IMR-90 (cell line): ENCODE data around the gene DEAF1. TPM values are rescaled to one million over a fixed set of nuclear protein-coding genes. Genes with fewer than 3 reads are reported as not detected.
"Not testable (repeated sequence)": the region's sequence is repeated elsewhere in the genome, so short reads cannot be mapped to it uniquely, and the experiment has no call there.

Experiments used
- ATAC-seq: fragments of 200-7000 bp; cut with Tn5 transposase; 2 replicates; pipeline ENCODE4 v1.9.1; 2020; ENCODE audit warnings: low read depth, mild to moderate bottlenecking, moderate library complexity
- BruUV-seq: library from RNA; stranded (reverse); fragments of 400-500 nt; replicated peaks from 2 replicates; lab custom pipeline; 2021; lab: Mats Ljungman, UMichigan
- CTCF ChIA-PET: fragments of 300-600 bp; formaldehyde crosslinking; extraction: SDS; loops from one replicate; lab custom pipeline; 2021; ENCODE audit warnings: antibody characterized with exemption; lab: Yijun Ruan, JAX
- POLR2A ChIA-PET: fragments of 300-600 bp; sonication (Branson Sonifier 250); formaldehyde crosslinking; loops from one replicate; lab custom pipeline; 2022; ENCODE audit warnings: antibody characterized with exemption; ENCODE audit not compliant: unreplicated experiment; lab: Charles Lee
- DNase-seq: peaks from one replicate; pipeline ENCODE4 v3.0.0; 2013
- H2AFZ ChIP-seq: replicated peaks from 2 replicates; pipeline ENCODE3; 2013; ENCODE audit warnings: low read length, mild to moderate bottlenecking; ENCODE audit not compliant: poor library complexity
- H2AK5ac ChIP-seq: 2 replicates; pipeline ENCODE4 v1.6.1; 2013; ENCODE audit warnings: low read depth, low read length, inconsistent platforms
- H2AK9ac ChIP-seq: replicated peaks from 2 replicates; pipeline ENCODE3; 2013; ENCODE audit warnings: mild to moderate bottlenecking, low read depth, low read length, moderate library complexity; ENCODE audit not compliant: poor library complexity
- H2BK120ac ChIP-seq: 2 replicates; pipeline ENCODE4 v1.6.1; 2013; ENCODE audit warnings: low read depth, low read length, inconsistent platforms
- H2BK15ac ChIP-seq: 3 replicates; pipeline ENCODE4 v1.6.1; 2013; ENCODE audit warnings: low read depth, low read length, inconsistent platforms
- H2BK20ac ChIP-seq: 2 replicates; pipeline ENCODE4 v1.6.1; 2013; ENCODE audit warnings: low read depth, mild to moderate bottlenecking, inconsistent platforms, low read length, moderate library complexity
- H2BK5ac ChIP-seq: 2 replicates; pipeline ENCODE4 v1.6.1; 2013; ENCODE audit warnings: mild to moderate bottlenecking, low read depth, low read length, inconsistent platforms; ENCODE audit not compliant: poor library complexity, severe bottlenecking
- H3K14ac ChIP-seq: replicated peaks from 2 replicates; pipeline ENCODE4 v1.6.1; 2013; ENCODE audit warnings: low read depth, low read length, inconsistent platforms
- H3K18ac ChIP-seq: 2 replicates; pipeline ENCODE4 v1.6.1; 2013; ENCODE audit warnings: low read depth, low read length, control low read depth
- H3K23ac ChIP-seq: 2 replicates; pipeline ENCODE4 v1.6.1; 2013; ENCODE audit warnings: low read depth, low read length, inconsistent platforms
- H3K27ac ChIP-seq: 2 replicates; pipeline ENCODE4 v1.5.1; 2013; ENCODE audit warnings: mild to moderate bottlenecking, control low read depth, low read length; ENCODE audit not compliant: insufficient read depth
- H3K27me3 ChIP-seq: 2 replicates; pipeline ENCODE4 v1.6.1; 2013; ENCODE audit warnings: low read length; ENCODE audit not compliant: control insufficient read depth, insufficient read depth
- H3K36me3 ChIP-seq: 2 replicates; pipeline ENCODE4 v1.6.1; 2013; ENCODE audit warnings: low read length, mixed read lengths; ENCODE audit not compliant: control insufficient read depth, insufficient read depth
- H3K4ac ChIP-seq: 2 replicates; pipeline ENCODE4 v1.6.1; 2013; ENCODE audit warnings: low read depth, low read length, inconsistent platforms
- H3K4me1 ChIP-seq: 2 replicates; pipeline ENCODE4 v1.6.1; 2013; ENCODE audit warnings: low read length, mixed read lengths; ENCODE audit not compliant: control insufficient read depth, insufficient read depth
- H3K4me2 ChIP-seq: 2 replicates; pipeline ENCODE4 v1.6.1; 2013; ENCODE audit warnings: low read depth, mild to moderate bottlenecking, control low read depth, low read length, moderate library complexity
- H3K4me3 ChIP-seq: 2 replicates; pipeline ENCODE4 v1.5.1; 2013; ENCODE audit warnings: low read depth, mild to moderate bottlenecking, control low read depth, low read length, moderate library complexity; ENCODE audit not compliant: insufficient read depth
- H3K56ac ChIP-seq: 2 replicates; pipeline ENCODE4 v1.6.1; 2013; ENCODE audit warnings: low read length, inconsistent platforms; ENCODE audit not compliant: insufficient read depth; ENCODE audit errors: extremely low read depth
- H3K79me1 ChIP-seq, 2 experiments: 2 replicates each; pipeline ENCODE4 v1.6.1; 2013; ENCODE audit warnings: low read length in 2 of 2, inconsistent platforms in 1 of 2, low read depth in 1 of 2
- H3K9ac ChIP-seq: 2 replicates; pipeline ENCODE4 v1.6.1; 2013; ENCODE audit warnings: low read depth, low read length, control low read depth
- H3K9me1 ChIP-seq: 2 replicates; pipeline ENCODE4 v1.6.1; 2013; ENCODE audit warnings: low read length, inconsistent platforms; ENCODE audit not compliant: insufficient read depth
- H3K9me3 ChIP-seq: 2 replicates; pipeline ENCODE4 v1.6.1; 2013; ENCODE audit warnings: low read length; ENCODE audit not compliant: control insufficient read depth, insufficient read depth
- H4K20me1 ChIP-seq: 2 replicates; pipeline ENCODE4 v1.6.1; 2013; ENCODE audit warnings: low read length, inconsistent platforms; ENCODE audit not compliant: insufficient read depth
- H4K5ac ChIP-seq: 2 replicates; pipeline ENCODE4 v1.6.1; 2013; ENCODE audit warnings: mild to moderate bottlenecking, low read depth, low read length, control low read depth
- H4K8ac ChIP-seq, 2 experiments: 2 replicates each; pipeline ENCODE4 v1.6.1; 2013; ENCODE audit warnings: low read depth in 2 of 2, low read length in 2 of 2, control low read depth in 1 of 2, inconsistent platforms in 1 of 2
- H4K91ac ChIP-seq: 2 replicates; pipeline ENCODE4 v1.6.1; 2013; ENCODE audit warnings: low read depth, low read length, inconsistent platforms; ENCODE audit not compliant: insufficient read depth
- WGBS, 2 experiments: methylation state at CpG; one replicate each; pipeline versions ENCODE4 v1.1.5 to v1.1.7; 2013; ENCODE audit warnings: missing lambda C conversion rate in 2 of 2; ENCODE audit not compliant: insufficient read length in 1 of 2; ENCODE audit errors: extremely low coverage in 2 of 2; 5-methylcytosine and 5-hydroxymethylcytosine counted together
- dilution Hi-C: fragments of 300-500 bp; cut with HindIII; formaldehyde crosslinking; loops from one replicate; pipeline ENCODE4 v1.14.3; 2018; ENCODE audit warnings: low sequenced_read_pairs; ENCODE audit not compliant: unreplicated experiment
- in situ Hi-C: fragments of 300-500 bp; cut with MboI; formaldehyde crosslinking; loops from 3 replicates; pipeline ENCODE4 v1.14.3; 2019; ENCODE audit warnings: low sequenced_read_pairs, inconsistent platforms, mixed read lengths
- intact Hi-C: fragments of 100-400 bp; cut with micrococcal nuclease; formaldehyde crosslinking; loops from 2 replicates; pipeline ENCODE4 v1.10.0; 2022
- polyA plus RNA-seq, 3 experiments: library from polyadenylated mRNA; depleted of rRNA; stranded (reverse); fragments of >200 nt; gene quantifications; 2 replicates each; pipeline ENCODE4 v1.2.3, GENCODE V29; 2012; ENCODE audit warnings: low replicate concordance in 1 of 3
- total RNA-seq: library from RNA; depleted of rRNA; stranded (reverse); fragments of >200 nt; gene quantifications from 2 replicates; pipeline ENCODE4 v1.2.3, GENCODE V29; 2012

Gene DEAF1
- total and polyA plus RNA-seq, 2 of the 4 experiments (the other 2 are of a cell fraction): 22.9 to 31.6 TPM

DNA sequence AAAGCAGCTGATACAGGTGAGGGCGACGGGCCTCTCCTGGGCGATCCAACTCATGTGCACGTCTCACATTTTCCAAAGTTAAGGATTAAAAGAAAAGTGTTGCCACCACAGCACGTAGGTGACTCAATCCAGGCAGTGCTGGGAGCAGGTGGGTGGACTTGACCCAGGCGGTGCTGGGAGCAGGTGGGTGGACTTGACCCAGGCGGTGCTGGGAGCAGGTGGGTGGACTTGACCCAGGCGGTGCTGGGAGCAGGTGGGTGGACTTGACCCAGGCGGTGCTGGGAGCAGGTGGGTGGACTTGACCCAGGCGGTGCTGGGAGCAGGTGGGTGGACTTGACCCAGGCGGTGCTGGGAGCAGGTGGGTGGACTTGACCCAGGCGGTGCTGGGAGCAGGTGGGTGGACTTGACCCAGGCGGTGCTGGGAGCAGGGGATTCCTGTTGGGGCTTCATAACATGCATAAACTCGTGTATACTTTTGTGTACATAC, 47.3 kb downstream of the DEAF1 start:
- H3K36me3 ChIP-seq: peaks cover 24% of the 10 kb centered on the region
- H4K8ac ChIP-seq, H3K9me3 ChIP-seq, H2AK9ac ChIP-seq, H3K27me3 ChIP-seq, dilution Hi-C loops, H3K4me3 ChIP-seq, H3K23ac ChIP-seq, H3K14ac ChIP-seq, H3K18ac ChIP-seq, CTCF ChIA-PET, in situ Hi-C loops, H4K20me1 ChIP-seq, DNase-seq, H2BK20ac ChIP-seq, H3K4me2 ChIP-seq, H3K79me1 ChIP-seq, H3K27ac ChIP-seq, H4K5ac ChIP-seq, BruUV-seq, H3K4ac ChIP-seq, H2AFZ ChIP-seq, H2AK5ac ChIP-seq, H2BK120ac ChIP-seq, H3K9me1 ChIP-seq, H2BK15ac ChIP-seq, H4K91ac ChIP-seq, H2BK5ac ChIP-seq, H3K4me1 ChIP-seq, POLR2A ChIA-PET, ATAC-seq, H3K9ac ChIP-seq, H3K56ac ChIP-seq, intact Hi-C loops: not testable (repeated sequence)
- 94% methylated on average over 4 of the region's 14 CpGs; no CpG with 5 or more reads in 1 of the 2 experiments for WGBS, 2 experiments
